Measurements from ENCODE around the gene NDP.

DNA sequence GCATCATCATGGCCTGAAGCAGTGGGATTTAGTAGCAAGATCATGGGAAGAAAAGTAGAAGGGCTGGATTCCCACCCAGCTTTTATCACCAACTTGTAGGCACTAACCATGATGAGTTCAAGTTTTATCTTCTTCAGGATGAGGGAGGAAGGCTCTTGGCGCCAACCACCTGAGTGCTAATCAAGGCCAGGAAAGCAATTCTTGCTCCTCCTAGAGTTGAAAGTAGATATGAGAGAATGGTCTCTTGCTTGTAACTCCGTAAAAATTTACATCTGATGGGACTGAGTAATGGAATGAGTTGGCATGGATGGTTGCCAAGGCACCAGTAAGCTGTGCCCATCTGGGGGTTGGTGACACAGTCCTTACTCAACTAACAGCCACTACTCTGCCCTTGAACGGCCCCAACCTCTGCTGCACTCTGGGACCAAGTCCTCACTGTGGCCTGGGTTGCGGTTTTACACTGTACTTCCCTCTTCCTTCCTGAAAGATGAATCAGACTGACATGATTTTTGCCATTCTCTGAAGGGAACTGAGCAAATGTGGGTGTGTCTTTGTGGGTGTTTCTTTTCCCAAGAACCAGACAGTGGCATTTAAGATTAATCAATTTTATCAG is 39.4 kb upstream of the NDP start:
- TF ChIP-seq POLR2A (IDR thresholded peaks at IDR 0.05): no peak
- TF ChIP-seq, protein P1, sequence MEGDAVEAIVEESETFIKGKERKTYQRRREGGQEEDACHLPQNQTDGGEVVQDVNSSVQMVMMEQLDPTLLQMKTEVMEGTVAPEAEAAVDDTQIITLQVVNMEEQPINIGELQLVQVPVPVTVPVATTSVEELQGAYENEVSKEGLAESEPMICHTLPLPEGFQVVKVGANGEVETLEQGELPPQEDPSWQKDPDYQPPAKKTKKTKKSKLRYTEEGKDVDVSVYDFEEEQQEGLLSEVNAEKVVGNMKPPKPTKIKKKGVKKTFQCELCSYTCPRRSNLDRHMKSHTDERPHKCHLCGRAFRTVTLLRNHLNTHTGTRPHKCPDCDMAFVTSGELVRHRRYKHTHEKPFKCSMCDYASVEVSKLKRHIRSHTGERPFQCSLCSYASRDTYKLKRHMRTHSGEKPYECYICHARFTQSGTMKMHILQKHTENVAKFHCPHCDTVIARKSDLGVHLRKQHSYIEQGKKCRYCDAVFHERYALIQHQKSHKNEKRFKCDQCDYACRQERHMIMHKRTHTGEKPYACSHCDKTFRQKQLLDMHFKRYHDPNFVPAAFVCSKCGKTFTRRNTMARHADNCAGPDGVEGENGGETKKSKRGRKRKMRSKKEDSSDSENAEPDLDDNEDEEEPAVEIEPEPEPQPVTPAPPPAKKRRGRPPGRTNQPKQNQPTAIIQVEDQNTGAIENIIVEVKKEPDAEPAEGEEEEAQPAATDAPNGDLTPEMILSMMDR (IDR thresholded peaks at IDR 0.05): no peak
